Natural killer cell treated with Interleukin-12 subunit alpha and Interleukin-12 subunit beta and Interleukin-15 and Interleukin-18, amount 100 ng/mL, for 72 hours (primary cell): ENCODE results near the gene CHRNB1. TPM values are rescaled to one million over a fixed set of nuclear protein-coding genes. Genes with fewer than 3 reads are reported as not detected.

Experiments
- ATAC-seq, 2 donors: fragments of 150-1000 bp; cut with Tn5 transposase in 1 of 2; sonication (Bioruptor Pico), chemical (Tn5 transposase) in 1 of 2; 2 replicates each; pipeline ENCODE4 v1.10.0; 2021
- DNase-seq: peaks from one replicate; pipeline ENCODE4 v3.0.0; 2022; ENCODE audit warnings: low spot score
- H3K27ac Mint-ChIP-seq, 2 donors: 1 replicate in 1 of 2; 2 replicates in 1 of 2; pipeline ENCODE4 v1.8.0; 2022; ENCODE audit warnings: mixed read lengths in 2 of 2, mild to moderate bottlenecking in 1 of 2, moderate library complexity in 1 of 2
- H3K27me3 Mint-ChIP-seq, 2 donors: 1 replicate in 1 of 2; 2 replicates in 1 of 2; pipeline ENCODE4 v1.8.0; 2022; ENCODE audit warnings: mixed read lengths in 2 of 2
- H3K36me3 Mint-ChIP-seq: one replicate; pipeline ENCODE4 v1.8.0; 2022; ENCODE audit warnings: mixed read lengths
- H3K4me1 Mint-ChIP-seq, 2 donors: 1 replicate in 1 of 2; 2 replicates in 1 of 2; pipeline ENCODE4 v1.8.0; 2022; ENCODE audit warnings: low read depth in 2 of 2, mixed read lengths in 2 of 2, mild to moderate bottlenecking in 1 of 2
- H3K4me3 Mint-ChIP-seq: one replicate; pipeline ENCODE4 v1.8.0; 2022; ENCODE audit warnings: mixed read lengths
- H3K9me3 Mint-ChIP-seq: 2 replicates; pipeline ENCODE4 v1.8.0; 2022; ENCODE audit warnings: mixed read lengths
- total RNA-seq, 2 donors: library from RNA; stranded (reverse); gene quantifications; one replicate each; pipeline ENCODE4 v1.2.3, GENCODE V29; 2022

The CHRNB1 gene
- total RNA-seq, 2 donors from 2014 or later = 10.4 to 13.7 TPM

DNA sequence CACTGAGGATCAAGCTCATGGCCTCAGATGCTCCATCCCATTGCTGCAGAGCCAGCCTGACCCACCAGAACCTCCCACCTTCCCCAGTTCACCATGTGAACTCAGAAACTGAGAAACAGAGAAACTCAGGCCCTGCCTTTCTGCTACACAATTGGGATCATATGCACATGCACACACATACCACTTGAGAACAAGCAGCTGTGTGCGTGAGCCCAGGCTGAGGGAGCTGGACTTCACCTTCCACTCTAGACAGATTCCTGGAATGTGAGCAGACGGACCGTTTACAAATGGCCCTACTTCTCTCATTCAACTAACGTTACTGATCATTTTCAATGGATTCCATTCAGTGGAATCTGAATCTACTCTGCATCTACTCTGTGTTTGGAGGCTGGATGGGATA is 21.2 kb upstream of the CHRNB1 start:
- Mint-ChIP-seq H3K4me3 (no peak overlapping the region), H3K27ac (no peak overlapping the region), H3K4me1 (no peaks in the 10 kb centered on the region), H3K9me3 (no peaks in the 10 kb centered on the region), H3K36me3 (no peaks in the 10 kb centered on the region), H3K27me3 (no peaks in the 10 kb centered on the region)
- DNase-seq (no peak), ATAC-seq (no peak)

- Mint-ChIP-seq H3K27me3 (no peaks in the 10 kb centered on the region), H3K4me3 (no peak within 1 kb of the TSS), H3K36me3 (no peaks in the 10 kb centered on the region), H3K4me1 (no peaks in the 10 kb centered on the region), H3K9me3 (no peaks in the 10 kb centered on the region), H3K27ac (no peak within 1 kb of the TSS)
- no peak for DNase-seq
- no peak for ATAC-seq
These were observed 19.5 kb upstream of the CHRNB1 start, which contains the start of gene SPEM2 for GRCh38 chr17:7425316-7425715. SPEM2 (plus strand) TSS chr17:7425616; CDS start chr17:7425689, 73 bp downstream.

GRCh38 chr17:7425756-7426155 is 19.1 kb upstream of the CHRNB1 start:
- DNase-seq (no peak), ATAC-seq (no peak)
- Mint-ChIP-seq H3K27me3 (no peaks in the 10 kb centered on the region), H3K9me3 (no peaks in the 10 kb centered on the region), H3K4me3 (no peak overlapping the region), H3K27ac (no peak overlapping the region), H3K36me3 (no peaks in the 10 kb centered on the region), H3K4me1 (no peaks in the 10 kb centered on the region)

- Mint-ChIP-seq H3K4me3 (no peak overlapping the region), H3K4me1 (no peaks in the 10 kb centered on the region), H3K36me3 (no peaks in the 10 kb centered on the region), H3K27me3 (no peaks in the 10 kb centered on the region), H3K27ac (no peak overlapping the region), H3K9me3 (no peaks in the 10 kb centered on the region)
- ATAC-seq (no peak), DNase-seq (no peak)
These were observed 18.5 kb upstream of the CHRNB1 start for GRCh38 chr17:7426203-7426863.

DNA sequence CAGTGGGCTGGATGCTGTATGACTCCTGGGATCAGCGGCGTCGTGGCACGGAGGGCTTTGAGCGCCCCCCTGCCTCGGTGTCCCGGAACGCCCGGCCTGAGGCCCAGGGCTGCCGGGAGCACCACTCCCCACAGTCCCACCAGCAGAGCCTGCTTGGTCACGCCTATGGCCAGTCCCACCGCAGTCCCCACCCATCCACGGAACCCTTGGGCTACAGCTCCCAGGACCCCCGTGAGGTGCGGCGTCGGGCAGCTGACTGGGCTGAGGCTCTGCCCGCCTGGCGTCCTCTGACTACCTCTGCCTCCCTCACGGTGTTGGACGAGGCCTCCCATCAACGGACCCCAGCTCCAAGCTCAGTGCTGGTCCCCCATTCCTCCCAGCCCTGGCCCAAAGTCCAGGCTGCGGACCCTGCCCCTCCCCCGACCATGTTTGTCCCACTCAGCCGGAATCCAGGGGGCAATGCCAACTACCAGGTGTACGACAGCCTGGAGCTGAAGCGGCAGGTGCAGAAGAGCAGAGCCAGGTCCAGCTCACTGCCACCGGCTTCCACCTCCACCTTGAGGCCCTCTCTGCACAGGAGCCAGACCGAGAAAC is 17.9 kb upstream of the CHRNB1 start:
- ATAC-seq = no peak
- H3K4me3 Mint-ChIP-seq = no peak overlapping the region
- no peak for DNase-seq
- H3K4me1 Mint-ChIP-seq = no peaks in the 10 kb centered on the region
- no peak overlapping the region for H3K27ac Mint-ChIP-seq
- H3K9me3 Mint-ChIP-seq = no peaks in the 10 kb centered on the region
- H3K27me3 Mint-ChIP-seq = no peaks in the 10 kb centered on the region
- H3K36me3 Mint-ChIP-seq = no peaks in the 10 kb centered on the region

- ATAC-seq = no peak
These were observed 17.3 kb upstream of the CHRNB1 start for GRCh38 chr17:7427549-7427948.

DNA sequence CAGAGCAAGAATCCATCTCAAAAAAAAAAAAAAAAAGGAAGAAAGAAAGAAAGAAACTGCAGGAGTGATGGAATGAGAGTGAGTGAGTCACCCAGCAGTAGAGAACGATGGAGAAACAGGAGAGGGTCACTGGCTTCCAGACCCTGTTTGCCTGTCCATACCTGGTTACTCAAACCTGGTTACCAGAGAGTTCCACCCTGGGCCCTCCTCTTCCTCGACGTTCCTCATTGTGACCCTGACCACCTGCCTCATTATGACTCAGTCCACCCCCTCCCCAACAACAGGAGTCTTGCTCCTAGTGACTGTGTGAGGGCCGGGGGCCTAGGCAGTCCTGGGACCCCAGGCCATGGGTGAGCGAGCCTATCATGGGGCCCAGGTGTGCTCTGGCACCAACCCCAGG is 16.3 kb upstream of the CHRNB1 start, which contains the start of gene SPEM3:
Gene SPEM3 (plus strand): TSS at position 301 of the 400 bp plus-strand sequence. CDS start 46 bp downstream, at position 347.
- DNase-seq (no peak), ATAC-seq (no peak)
- no peak within 1 kb of the TSS for H3K27ac Mint-ChIP-seq
- H3K36me3 Mint-ChIP-seq = no peaks in the 10 kb centered on the region
- no peak within 1 kb of the TSS for H3K4me3 Mint-ChIP-seq
- H3K9me3 Mint-ChIP-seq = no peaks in the 10 kb centered on the region
- H3K4me1 Mint-ChIP-seq = no peaks in the 10 kb centered on the region
- H3K27me3 Mint-ChIP-seq = no peaks in the 10 kb centered on the region

More at GRCh38 chr17:7427549-7427948, 17.3 kb upstream of the CHRNB1 start:
- Mint-ChIP-seq H3K4me3 (no peak overlapping the region), H3K27me3 (no peaks in the 10 kb centered on the region), H3K4me1 (no peaks in the 10 kb centered on the region), H3K27ac (no peak overlapping the region), H3K9me3 (no peaks in the 10 kb centered on the region), H3K36me3 (no peaks in the 10 kb centered on the region)
- DNase-seq = no peak

GRCh38 chr17:7429722-7430121 is 15.1 kb upstream of the CHRNB1 start:
- Mint-ChIP-seq H3K9me3 (no peaks in the 10 kb centered on the region), H3K4me1 (no peaks in the 10 kb centered on the region), H3K27ac (no peak overlapping the region), H3K4me3 (no peak overlapping the region), H3K27me3 (no peaks in the 10 kb centered on the region), H3K36me3 (no peaks in the 10 kb centered on the region)
- DNase-seq (no peak), ATAC-seq (peak; percentile 18 to 49)

GRCh38 chr17:7431231-7431630 is 13.6 kb upstream of the CHRNB1 start:
- no peak overlapping the region for H3K27ac Mint-ChIP-seq
- no peak overlapping the region for H3K4me3 Mint-ChIP-seq
- peaks cover 8 to 9% of the 10 kb centered on the region in 2 donors for H3K4me1 Mint-ChIP-seq
- ATAC-seq (no peak), DNase-seq (no peak)
- no peaks in the 10 kb centered on the region for H3K36me3 Mint-ChIP-seq
- H3K9me3 Mint-ChIP-seq = no peaks in the 10 kb centered on the region
- H3K27me3 Mint-ChIP-seq = no peaks in the 10 kb centered on the region

DNA sequence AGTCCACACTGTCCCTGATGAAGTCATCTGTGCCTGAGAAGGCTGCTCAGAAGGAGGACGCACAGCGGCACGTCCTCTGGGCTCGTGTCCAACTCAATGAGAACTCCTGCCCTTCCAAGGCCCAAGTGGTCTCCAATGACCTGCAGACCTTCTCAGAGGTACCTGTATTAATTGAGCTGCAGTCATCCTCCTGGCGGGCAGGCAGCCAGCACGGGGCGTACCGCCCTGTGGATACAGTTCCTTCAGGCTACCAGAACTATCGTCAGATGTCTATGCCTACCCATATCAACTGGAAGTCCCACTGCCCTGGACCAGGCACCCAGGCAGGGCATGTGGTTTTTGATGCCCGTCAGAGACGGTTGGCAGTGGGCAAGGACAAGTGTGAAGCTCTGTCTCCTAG is 12.6 kb upstream of the CHRNB1 start:
- H3K27me3 Mint-ChIP-seq = no peaks in the 10 kb centered on the region
- no peak for ATAC-seq
- H3K9me3 Mint-ChIP-seq = no peaks in the 10 kb centered on the region
- no peak overlapping the region for H3K27ac Mint-ChIP-seq
- no peaks in the 10 kb centered on the region for H3K36me3 Mint-ChIP-seq
- no peak overlapping the region for H3K4me3 Mint-ChIP-seq
- no peak for DNase-seq
- peaks cover 10 to 15% of the 10 kb centered on the region in 2 donors for H3K4me1 Mint-ChIP-seq

DNA sequence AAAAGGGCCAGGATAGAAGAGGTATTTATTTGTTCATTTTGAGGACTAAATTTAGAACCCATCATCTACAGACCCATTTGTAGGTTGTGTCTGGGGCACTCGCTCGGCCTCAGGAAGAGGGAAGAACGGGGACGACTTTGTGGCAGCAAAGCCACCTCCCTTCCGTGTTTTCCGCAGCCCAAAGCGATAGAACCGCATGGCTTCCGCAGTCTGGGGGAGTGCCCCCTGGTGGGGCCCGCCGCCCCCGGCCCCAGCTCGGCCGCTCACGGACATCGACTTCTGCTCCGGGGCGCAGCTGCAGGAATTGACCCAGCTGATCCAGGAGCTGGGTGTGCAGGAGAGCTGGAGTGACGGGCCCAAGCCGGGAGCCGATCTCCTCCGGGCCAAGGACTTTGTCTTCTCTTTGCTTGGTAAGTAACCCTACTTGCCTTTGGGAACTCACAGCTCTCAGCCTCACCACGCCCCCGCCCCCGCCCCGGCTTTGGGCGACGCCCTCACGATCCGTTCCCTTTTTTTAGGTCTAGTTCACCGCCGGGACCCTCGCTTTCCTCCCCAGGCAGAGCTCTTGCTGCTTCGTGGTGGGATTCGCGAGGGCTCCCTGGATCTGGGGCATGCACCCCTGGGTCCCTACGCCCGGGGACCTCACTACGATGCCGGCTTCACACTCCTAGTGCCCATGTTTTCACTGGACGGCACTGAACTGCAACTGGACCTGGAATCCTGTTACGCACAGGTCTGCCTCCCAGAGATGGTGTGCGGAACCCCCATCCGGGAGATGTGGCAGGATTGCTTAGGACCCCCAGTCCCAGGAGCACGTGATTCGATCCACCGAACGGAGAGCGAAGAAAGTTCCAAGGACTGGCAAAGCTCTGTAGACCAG is 8.9 kb upstream of the CHRNB1 start:
- Mint-ChIP-seq H3K36me3 (no peaks in the 10 kb centered on the region), H3K4me3 (peak overlapping the region; percentile 94), H3K9me3 (no peaks in the 10 kb centered on the region), H3K27me3 (peaks cover 11 to 13% of the 10 kb centered on the region in 2 donors), H3K4me1 (peaks cover 32 to 36% of the 10 kb centered on the region in 2 donors), H3K27ac (peak overlapping the region; percentile 86 to 88)
- no peak for DNase-seq
- peak; percentile 48 to 59 for ATAC-seq

- no peaks in the 10 kb centered on the region for H3K36me3 Mint-ChIP-seq
- peaks cover 32 to 36% of the 10 kb centered on the region in 2 donors for H3K4me1 Mint-ChIP-seq
- H3K27ac Mint-ChIP-seq = peak overlapping the region in 1 of 2 donors; percentile 86
- H3K4me3 Mint-ChIP-seq = peak overlapping the region; percentile 94
- peak; percentile 86 for DNase-seq
- no peaks in the 10 kb centered on the region for H3K9me3 Mint-ChIP-seq
- peak; percentile 82 to 83 for ATAC-seq
- H3K27me3 Mint-ChIP-seq = peaks cover 13% of the 10 kb centered on the region in 2 donors
These were observed 8.1 kb upstream of the CHRNB1 start for GRCh38 chr17:7436556-7437368.

DNA sequence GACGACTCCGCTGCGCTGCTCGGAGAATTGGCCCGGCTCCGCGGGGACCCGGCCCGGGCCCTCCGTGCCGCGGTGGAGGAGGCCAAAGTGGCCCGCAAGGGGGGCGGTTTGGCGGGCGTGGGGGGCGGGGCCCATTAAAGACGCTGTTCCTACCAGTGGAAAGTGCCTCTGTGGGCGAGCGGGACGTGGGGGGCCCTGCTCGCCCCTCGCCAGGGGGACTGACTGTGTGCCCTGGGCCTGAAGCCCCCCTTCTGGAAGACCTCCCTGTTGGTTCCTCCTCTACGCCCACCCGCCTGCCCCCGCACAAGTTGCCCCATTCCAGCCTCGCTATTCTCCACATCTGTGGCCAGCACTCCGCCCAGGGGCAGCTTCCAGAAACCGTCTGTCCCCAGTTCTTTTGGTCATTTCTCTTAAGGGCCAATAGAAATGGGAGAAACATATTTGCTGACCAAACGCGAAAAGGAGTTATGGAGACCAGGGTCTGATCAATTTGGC is 7.4 kb upstream of the CHRNB1 start:
- Mint-ChIP-seq H3K36me3 (no peaks in the 10 kb centered on the region), H3K27ac (peak overlapping the region in 1 of 2 donors; percentile 18), H3K4me3 (peak overlapping the region; percentile 80), H3K4me1 (peaks cover 33 to 36% of the 10 kb centered on the region in 2 donors), H3K9me3 (no peaks in the 10 kb centered on the region), H3K27me3 (peaks cover 18 to 20% of the 10 kb centered on the region in 2 donors)
- no peak for DNase-seq
- no peak for ATAC-seq
